Hematopoietic multipotent progenitor cell (in vitro differentiated cells): ENCODE results near the gene METTL6. TPM values are rescaled to one million over a fixed set of nuclear protein-coding genes. Genes with fewer than 3 reads are reported as not detected.
"Not testable (repeated sequence)": the region's sequence is repeated elsewhere in the genome, so short reads cannot be mapped to it uniquely, and the experiment has no call there.

Experiments used
- DNase-seq, 3 donors: peaks; one replicate each; pipeline ENCODE4 v3.0.0-alpha.2; 2011 to 2015; ENCODE audit warnings: low read depth in 2 of 3, low spot score in 2 of 3
- total RNA-seq: library from RNA; depleted of rRNA; stranded (reverse); fragments of >200 nt; gene quantifications from one replicate; pipeline ENCODE4 v1.2.3, GENCODE V29; 2012

Gene METTL6
- total RNA-seq, result 15.6 TPM

- DNase-seq, result peak; percentile 61 to 86 (median 85)
These were observed at the start of gene METTL6, which contains the start of gene EAF1 for GRCh38 chr3:15427182-15427880. Gene METTL6, minus strand, starts transcription at chr3:15427544. Its CDS starts 1,033 bp downstream, at chr3:15426511. Gene EAF1, plus strand, starts transcription at chr3:15427598. Its CDS starts 182 bp downstream, at chr3:15427780.

- no peak for DNase-seq
These were observed 49.0 kb upstream of the METTL6 start for GRCh38 chr3:15476378-15476777.

DNA sequence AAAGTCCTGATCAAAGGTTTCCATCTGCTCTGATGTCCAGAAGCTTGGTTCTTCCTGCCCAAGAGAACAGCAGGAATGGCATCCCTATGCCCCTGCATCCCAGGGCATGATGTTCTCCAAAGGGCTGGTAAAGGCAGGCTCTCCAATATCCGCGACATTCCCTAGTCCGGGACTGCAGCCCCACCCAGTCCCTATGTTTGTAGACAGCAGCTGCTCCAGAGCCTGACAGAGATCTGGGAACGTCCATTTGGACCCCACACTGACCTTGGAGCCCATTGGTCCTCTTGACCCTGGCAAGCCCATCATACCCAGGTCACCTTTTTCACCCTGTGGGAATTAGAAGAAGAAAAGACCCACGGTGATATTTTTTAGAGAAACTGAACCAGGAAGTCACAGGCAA is 47.8 kb upstream of the METTL6 start:
- DNase-seq, result no peak

GRCh38 chr3:15471861-15472260 is 44.5 kb upstream of the METTL6 start:
- no peak for DNase-seq

- no peak for DNase-seq
These were observed 43.5 kb upstream of the METTL6 start for GRCh38 chr3:15470849-15471248.

DNA sequence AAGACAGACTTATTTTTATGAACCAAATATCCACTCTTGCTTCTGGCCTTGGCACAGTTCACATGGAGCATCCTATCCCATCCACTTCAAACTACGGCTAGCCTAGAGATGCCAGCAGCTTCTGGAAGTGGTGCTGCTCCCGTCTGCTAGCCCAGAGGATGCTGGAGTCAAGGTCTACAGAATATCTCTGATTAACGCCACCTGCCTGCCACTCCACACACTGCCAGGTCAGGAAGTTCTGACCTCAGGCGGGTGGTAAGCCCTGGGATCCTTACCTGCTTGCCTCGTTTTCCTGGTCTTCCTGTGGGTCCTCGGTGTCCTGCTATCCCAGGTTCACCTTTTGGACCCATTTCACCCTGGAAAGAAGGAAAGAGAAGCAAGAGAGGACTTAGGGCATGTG is 42.9 kb upstream of the METTL6 start:
- no peak for DNase-seq

DNA sequence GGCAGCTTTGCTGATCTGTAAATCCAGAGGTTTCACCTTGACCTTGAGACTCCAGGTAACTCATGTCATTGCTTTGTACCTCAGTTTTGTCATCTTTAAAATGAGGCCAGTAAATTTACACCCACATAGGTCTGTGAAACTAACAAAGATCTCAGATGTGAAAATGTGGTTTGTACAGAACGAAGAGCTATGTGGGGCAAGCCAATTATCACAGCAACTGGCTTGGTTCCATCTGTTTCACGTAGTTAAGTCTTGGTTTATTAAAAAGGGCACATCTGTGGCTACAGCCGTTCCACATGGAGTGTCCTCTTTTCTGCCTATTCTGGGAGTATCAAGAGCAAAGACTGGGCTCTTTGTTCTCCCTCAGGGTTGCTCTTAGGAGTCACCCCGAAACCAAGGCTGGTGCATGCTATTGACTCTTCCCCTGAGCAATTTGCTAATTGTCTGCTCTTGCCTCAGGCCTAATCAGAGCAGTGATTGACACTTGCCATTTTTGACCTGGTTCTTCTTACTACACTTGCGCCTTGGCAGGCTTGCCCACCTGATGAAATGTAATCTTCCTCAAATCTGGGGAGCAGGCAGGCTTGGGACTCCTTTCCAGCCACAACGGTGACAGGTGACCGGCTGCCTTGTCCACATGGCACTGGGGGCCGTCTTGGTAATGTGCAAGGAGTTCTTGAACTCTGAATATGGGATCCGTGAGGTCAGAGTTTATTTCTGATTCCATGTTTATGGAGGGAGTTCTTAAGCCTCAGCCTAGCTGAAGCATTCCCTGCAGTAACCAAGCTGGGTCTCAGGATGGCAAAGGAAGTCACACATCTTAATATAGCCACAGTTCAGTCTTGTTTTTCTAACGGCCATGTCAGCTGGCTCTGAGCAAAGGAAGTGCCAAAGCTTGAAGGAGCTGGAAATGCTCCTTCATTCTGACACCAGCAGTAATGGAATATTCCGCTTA is 40.2 kb upstream of the METTL6 start:
- DNase-seq, result no peak

DNA sequence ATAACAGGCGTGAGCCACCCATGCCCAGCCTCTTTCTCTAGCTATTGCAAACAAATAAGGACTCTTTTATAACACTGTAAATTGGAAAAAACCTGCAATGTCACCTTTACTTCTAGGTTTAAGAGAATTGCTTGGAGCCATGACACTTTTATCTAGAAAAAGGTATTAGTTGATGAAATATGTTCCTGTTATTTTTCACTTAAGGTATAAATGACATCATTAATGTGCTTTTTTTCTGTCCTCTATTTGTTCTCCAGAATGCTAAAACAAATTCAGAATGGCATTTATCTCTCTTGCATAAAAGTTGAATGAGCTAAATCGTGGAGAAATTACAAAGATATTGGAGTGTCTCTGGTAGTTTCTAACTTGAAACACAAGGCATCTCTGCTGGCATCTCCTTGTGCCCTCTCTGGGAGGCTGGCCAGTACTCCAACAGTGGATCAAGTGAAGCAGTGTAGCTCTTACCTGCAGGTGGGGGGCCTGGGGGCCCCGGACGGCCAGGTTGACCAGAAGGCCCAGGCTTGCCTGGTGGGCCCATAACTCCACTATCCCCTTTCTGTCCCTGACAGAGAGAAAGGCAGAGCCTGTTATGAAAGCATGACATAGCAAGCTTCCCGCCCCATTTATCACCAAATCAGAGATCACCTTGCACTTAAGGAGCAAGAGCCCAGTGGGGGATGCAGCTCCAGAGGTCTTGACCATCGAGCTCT is 38.7 kb upstream of the METTL6 start:
- DNase-seq, result no peak

DNA sequence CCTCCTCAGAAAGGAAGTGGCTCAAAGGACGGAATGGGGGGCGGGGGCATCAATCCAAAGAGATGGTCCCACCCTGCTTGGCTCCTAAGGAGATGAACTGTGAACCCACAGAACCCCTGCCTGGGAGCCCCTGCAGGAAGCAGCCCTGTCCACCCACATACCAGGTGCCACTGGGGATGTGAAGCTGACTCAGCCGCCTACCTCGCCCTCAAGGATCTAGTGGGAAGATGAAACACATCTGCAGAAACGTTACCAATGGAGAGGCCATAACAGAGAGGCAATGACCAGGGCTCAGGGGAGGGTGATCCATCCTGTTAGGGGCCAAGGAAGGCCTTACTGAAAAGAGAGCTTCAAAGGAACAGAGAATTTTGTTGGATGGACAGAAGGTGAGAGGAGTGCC is 35.1 kb upstream of the METTL6 start:
- no peak for DNase-seq

- peak in 2 of 3 donors; percentile 61 to 93 for DNase-seq
These were observed 33.7 kb upstream of the METTL6 start for GRCh38 chr3:15460891-15461531.

GRCh38 chr3:15458212-15458780 is 31.0 kb upstream of the METTL6 start:
- no peak for DNase-seq

DNA sequence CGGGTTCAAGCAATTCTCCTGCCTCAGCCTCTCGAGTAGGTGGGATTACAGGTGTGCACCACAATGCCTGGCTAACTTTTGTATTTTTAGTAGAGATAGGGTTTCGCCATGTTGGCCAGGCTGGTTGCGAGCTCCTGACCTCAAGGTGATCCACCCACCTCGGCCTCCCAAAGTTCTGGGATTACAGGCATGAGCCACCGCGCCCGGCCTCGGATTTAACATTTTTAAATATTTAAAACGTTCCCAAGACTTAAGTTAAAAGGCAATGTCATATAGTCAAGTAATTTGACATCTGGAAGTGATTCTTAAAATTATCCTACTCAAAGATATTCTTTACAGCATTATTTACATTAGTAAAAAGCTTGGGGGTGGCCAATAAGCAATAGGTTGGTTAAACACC is 29.6 kb upstream of the METTL6 start:
- DNase-seq, result not testable (repeated sequence)

- no peak for DNase-seq
These were observed 29.0 kb upstream of the METTL6 start for GRCh38 chr3:15456321-15456720.

DNA sequence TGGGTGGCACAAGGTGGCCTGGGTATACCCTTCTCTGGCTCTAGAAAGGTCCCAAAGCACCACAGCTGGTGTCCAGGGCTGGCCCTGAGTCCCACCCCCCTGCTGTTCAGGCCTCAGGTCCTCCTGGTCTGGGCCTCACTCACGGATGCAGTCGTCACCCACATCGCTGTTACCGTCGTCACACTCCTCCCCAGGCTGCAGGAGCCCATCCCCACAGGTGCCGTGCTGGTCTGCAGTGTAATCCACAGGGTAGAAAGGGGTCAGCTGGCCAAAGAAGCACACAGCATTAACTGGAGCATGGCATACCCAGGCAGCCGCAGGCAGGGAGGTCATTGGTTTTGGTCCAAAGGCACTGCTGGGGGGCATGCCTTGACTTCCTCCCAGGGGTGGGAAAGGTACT is 28.4 kb upstream of the METTL6 start:
- no peak for DNase-seq

- no peak for DNase-seq
These were observed 27.6 kb upstream of the METTL6 start for GRCh38 chr3:15454965-15455364.

DNA sequence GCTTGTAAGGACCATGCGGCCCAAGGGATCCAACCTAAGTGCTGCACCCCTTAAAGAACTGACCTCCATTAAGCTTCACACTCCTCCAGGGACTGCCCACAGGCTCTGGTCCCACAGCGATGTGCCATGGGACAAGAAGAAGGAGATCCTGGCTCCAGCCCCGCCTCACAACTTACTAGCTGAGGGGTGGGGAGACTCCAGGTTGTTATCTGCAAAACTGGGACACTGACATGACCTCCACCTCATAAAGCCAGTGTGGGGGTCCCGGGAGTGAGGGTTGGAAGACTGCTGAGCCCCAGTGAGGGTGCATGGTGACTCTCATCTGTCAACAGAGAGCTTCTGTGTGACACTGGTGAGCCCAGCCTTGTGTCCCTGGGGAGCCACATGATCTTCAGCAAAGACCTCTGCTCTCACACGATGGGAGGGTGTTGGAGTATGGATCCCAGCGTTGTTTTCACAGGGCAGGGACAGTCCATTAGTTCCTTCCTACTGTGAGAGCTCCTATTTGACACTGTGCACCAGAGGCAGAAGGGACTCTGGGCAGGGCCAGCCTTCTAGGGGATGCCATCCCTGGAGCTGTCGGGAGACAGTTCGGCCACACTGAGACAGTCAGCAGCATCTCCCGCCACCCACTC is 26.8 kb upstream of the METTL6 start:
- no peak for DNase-seq

DNA sequence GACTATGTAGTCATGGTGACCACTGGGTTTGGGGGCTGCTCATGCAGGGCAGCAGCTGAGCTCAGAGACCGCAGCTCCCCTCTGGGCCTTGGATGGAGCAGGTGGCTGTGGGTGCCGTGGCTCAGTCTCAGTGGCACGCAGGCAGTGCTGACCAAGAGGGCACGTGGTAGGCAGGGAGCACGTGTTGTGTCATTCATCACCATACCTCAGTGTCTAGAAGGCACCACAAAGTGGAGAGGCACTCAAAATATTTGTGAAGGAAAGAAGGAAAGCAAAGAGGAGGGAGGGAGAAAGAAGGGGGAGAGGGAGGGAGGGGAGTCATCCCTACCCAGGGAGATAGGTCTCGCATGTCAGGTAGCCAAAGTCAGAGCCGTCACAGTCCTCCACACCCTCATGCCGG is 26.2 kb upstream of the METTL6 start:
- DNase-seq, result no peak

DNA sequence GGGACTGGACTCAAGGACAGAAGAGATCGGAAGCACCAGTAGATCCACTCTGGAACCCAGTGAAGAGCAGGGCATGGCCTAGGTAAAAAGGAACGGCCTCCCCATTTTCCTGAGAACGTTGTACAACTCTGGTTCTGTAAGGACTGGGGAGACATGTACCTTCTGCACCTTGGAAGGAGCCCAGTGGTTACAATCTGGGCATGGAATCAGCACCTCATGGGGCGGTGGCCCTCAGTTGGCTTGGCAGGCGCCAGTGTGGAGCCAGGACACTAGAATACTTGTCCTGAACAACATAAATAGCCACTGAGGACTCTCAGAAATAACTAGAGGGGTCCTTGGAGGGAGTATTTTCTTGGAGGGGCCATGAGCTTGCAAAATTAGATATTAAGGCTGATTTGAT is 25.6 kb upstream of the METTL6 start:
- DNase-seq, result no peak

GRCh38 chr3:15452156-15452555 is 24.8 kb upstream of the METTL6 start:
- no peak for DNase-seq
